NCI-H2029 treated with DMSO at 0.1 percent for 48 hours (cell line): ENCODE results near the gene MYO9A.
"Not testable (repeated sequence)": the region's sequence is repeated elsewhere in the genome, so short reads cannot be mapped to it uniquely, and the experiment has no call there.

Experiments used
- DNase-seq: peaks from one replicate; lab custom pipeline; 2025; lab: John Stamatoyannopoulos, UW

Gene MYO9A

GRCh38 chr15:71874245-71874644 is 243.7 kb downstream of the MYO9A start:
- no peak for DNase-seq

- DNase-seq = not testable (repeated sequence)
Observed at GRCh38 chr15:71858232-71858631, 259.7 kb downstream of the MYO9A start.

GRCh38 chr15:71853543-71853942 is 264.4 kb downstream of the MYO9A start:
- no peak for DNase-seq

GRCh38 chr15:71844916-71845315 is 273.0 kb downstream of the MYO9A start:
- DNase-seq = no peak

GRCh38 chr15:71841563-71841962 is 276.4 kb downstream of the MYO9A start:
- DNase-seq = no peak

GRCh38 chr15:71830981-71831380 is 287.0 kb downstream of the MYO9A start:
- no peak for DNase-seq

- no peak for DNase-seq
Observed at GRCh38 chr15:71826196-71826595, 291.8 kb downstream of the MYO9A start.

GRCh38 chr15:71825021-71825730 is 292.8 kb downstream of the MYO9A start:
- DNase-seq = no peak

- no peak for DNase-seq
Observed at GRCh38 chr15:71823801-71824200, 294.1 kb downstream of the MYO9A start.

- no peak for DNase-seq
Observed at GRCh38 chr15:71822890-71823630, 294.9 kb downstream of the MYO9A start.

GRCh38 chr15:71821547-71822129 is 296.3 kb downstream of the MYO9A start:
- no peak for DNase-seq

- no peak for DNase-seq
Observed at GRCh38 chr15:71820127-71820526, 297.8 kb downstream of the MYO9A start.

GRCh38 chr15:71817351-71817750 is 300.6 kb downstream of the MYO9A start:
- DNase-seq = no peak

GRCh38 chr15:71815301-71815700 is 302.6 kb downstream of the MYO9A start:
- no peak for DNase-seq

GRCh38 chr15:71813723-71814470 is 304.1 kb downstream of the MYO9A start:
- DNase-seq = no peak

- no peak for DNase-seq
Observed at GRCh38 chr15:71812966-71813722, 304.8 kb downstream of the MYO9A start.

- no peak for DNase-seq
Observed at GRCh38 chr15:71811752-71812735, 305.9 kb downstream of the MYO9A start.

- DNase-seq = no peak
Observed at GRCh38 chr15:71811036-71811736, 306.8 kb downstream of the MYO9A start.

GRCh38 chr15:71810256-71811035 is 307.5 kb downstream of the MYO9A start, which contains the start of gene NR2E3:
Gene NR2E3, plus strand, starts transcription at chr15:71810554. Its CDS starts 190 bp downstream, at chr15:71810744.
- DNase-seq = no peak
